ENCODE measurements around the gene FZD7. TPM values are rescaled to one million over a fixed set of nuclear protein-coding genes. Genes with fewer than 3 reads are reported as not detected.

FZD7 gene
- 5.2 to 7.9 TPM (median 6.9 TPM) in 5 replicates for total RNA-seq (2022; extraction: Qiagen RNA extraction; ENCODE audit: low read depth)

DNA sequence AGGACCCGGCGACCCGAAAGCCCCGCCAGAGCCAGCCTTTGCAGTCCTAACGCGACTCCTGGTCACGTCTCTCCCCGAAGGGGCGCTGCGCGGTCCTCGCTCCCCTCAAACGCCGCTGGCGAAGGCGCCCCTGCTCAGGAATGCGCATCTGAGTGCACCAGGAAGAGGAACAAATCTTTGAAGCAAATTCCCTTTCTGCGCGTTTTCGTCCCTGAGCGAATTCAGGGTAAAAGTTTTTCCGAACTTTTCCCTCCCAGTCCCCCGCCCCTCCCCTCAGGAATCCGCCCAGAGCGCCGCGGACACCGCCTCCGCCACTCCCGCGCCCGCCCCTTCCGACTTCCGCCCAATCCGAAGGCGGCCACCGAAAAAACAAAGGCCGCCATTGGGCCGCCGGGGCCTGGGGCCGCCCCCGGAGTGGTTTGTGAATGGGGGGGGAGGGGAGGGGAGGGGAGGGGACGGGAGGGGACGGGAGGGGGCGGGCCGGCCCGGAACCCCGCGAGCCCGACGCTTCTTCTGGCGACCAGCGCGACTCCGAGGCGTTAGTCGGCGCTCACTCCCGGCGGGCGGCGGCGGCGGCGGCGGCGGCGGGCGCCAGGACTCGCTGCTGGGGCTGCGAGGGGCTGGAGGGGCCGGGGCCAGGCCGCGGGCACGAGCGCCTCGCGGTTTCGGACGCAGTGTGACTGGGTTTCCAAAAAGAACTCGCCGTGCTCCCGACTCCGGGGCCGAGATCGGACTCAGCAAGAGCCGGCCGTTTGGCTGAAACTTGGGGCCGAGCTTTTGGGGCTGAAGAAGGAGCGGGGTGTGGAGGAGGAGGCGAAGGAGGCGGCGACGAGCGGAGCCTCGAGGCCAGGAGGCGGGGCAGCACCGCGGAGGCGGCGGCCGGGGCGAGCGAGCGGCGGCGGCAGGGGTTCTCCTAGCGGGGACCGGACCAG, at the start of gene FZD7:
TSS of gene FZD7 (plus strand) at position 539 of the 932 bp plus-strand sequence. CDS start 793 bp downstream, outside the sequence.

DNA sequence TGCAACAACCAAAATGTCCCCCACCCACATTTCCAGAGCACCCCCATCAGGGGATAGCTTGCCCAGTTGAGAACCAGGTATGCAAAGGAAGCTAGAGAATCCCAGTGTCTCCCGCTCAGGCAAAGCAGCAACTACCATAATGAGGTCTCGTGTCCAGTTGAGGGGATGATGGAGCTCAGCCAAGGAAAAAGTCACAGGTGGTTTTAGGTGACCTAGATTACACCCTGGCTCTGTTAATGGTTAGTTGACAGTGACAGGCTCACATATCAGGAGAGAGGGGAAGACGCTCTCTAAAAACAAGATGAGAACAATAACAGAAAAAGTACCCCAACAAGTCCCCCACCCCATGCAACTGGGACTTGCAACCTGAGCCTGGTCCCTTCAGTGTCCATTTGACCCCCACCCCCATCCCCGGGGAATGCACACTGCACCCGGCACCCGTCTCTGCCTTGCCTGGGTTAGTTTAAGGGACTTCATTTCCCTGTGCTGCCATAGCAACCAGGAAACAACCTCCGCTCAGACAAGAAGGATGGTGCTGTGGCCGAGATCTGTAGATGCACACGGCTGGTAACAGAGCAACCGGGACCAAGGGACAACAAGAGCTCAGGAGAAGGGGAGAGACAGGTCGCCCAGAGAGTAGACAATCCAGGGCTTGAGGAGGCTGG, 39.2 kb downstream of the FZD7 start, which contains the start of gene KIAA2012:
TSS of gene KIAA2012 (plus strand) at position 519 of the 665 bp plus-strand sequence. CDS start 373 bp downstream, outside the sequence.

Other genes starting within 250 kb of the FZD7 start
- gene CDK15, start 227.3 kb upstream of the FZD7 start, total RNA-seq (2022; extraction: Qiagen RNA extraction; ENCODE audit: low read depth) = not detected in 5 replicates
- not detected in 5 replicates for gene KIAA2012, start 39.4 kb downstream of the FZD7 start, total RNA-seq (2022; extraction: Qiagen RNA extraction; ENCODE audit: low read depth)
- 131 to 192 TPM (median 141 TPM) in 5 replicates for gene SUMO1, start 204.7 kb downstream of the FZD7 start, total RNA-seq (2022; extraction: Qiagen RNA extraction; ENCODE audit: low read depth)
- gene NOP58, start 231.9 kb downstream of the FZD7 start, total RNA-seq (2022; extraction: Qiagen RNA extraction; ENCODE audit: low read depth) = 111 to 152 TPM (median 127 TPM) in 5 replicates